HepG2 (cell line): ENCODE measurements around the gene ZNF23. TPM values are rescaled to one million over a fixed set of nuclear protein-coding genes. Genes with fewer than 3 reads are reported as not detected.

ENCODE experiments used
- ATAC-seq: fragments of 200-7000 bp; cut with Tn5 transposase; 3 replicates; pipeline ENCODE4 v1.9.1; 2020; ENCODE audit warnings: mild to moderate bottlenecking, moderate library complexity
- BruUV-seq: library from RNA; stranded (reverse); fragments of 400-500 nt; replicated peaks from 2 replicates; lab custom pipeline; 2021; lab: Mats Ljungman, UMichigan
- CTCF ChIA-PET: fragments of 300-600 bp; formaldehyde crosslinking; extraction: SDS; loops from one replicate; lab custom pipeline; 2021; ENCODE audit warnings: low total read pairs, inconsistent platforms, low intra/inter-chr PET ratio; lab: Yijun Ruan, JAX
- POLR2A ChIA-PET: fragments of 350-600 bp; sonication (Branson Sonifier 250); formaldehyde crosslinking; loops from one replicate; lab custom pipeline; 2020; ENCODE audit warnings: antibody characterized with exemption, inconsistent platforms; lab: Yijun Ruan, JAX
- DNase-seq: peaks from one replicate; pipeline ENCODE4 v3.0.0-alpha.2; 2015; ENCODE audit warnings: low spot score
- FAIRE-seq: peaks from 3 replicates; lab custom pipeline; 2011; peaks lifted over from hg19 to GRCh38; lab: Jason Lieb, UNC
- H2AFZ ChIP-seq: one replicate; pipeline ENCODE4 v1.6.1; 2011; ENCODE audit warnings: low read length, inconsistent platforms
- H3K27ac ChIP-seq: fragments of 300-600 bp; 3 replicates; pipeline ENCODE4 v1.8.0; 2011; ENCODE audit warnings: mixed run types, mild to moderate bottlenecking, mixed read lengths, low read length, inconsistent platforms; ENCODE audit not compliant: insufficient read depth; ENCODE audit errors: extremely low read length
- H3K27me3 ChIP-seq, 2 experiments: fragments of 200-600 bp in 1 of 2; 2 replicates in 1 of 2; 3 replicates in 1 of 2; pipeline versions ENCODE4 v1.6.0 to v1.8.0; 2011; ENCODE audit warnings: low read length in 2 of 2, mild to moderate bottlenecking in 2 of 2, moderate library complexity in 2 of 2, inconsistent platforms in 1 of 2; ENCODE audit not compliant: insufficient read depth in 2 of 2, control insufficient read depth in 1 of 2
- H3K36me3 ChIP-seq, 2 experiments: fragments of 200-600 bp in 1 of 2; replicated peaks in 1 of 2; 2 replicates in 1 of 2; 3 replicates in 1 of 2; pipeline versions ENCODE4 v1.5.1 to v1.8.0; 2011; ENCODE audit warnings: low read length in 2 of 2, inconsistent platforms in 1 of 2; ENCODE audit not compliant: insufficient read depth in 2 of 2, control insufficient read depth in 1 of 2
- H3K4me1 ChIP-seq: 2 replicates; pipeline ENCODE4 v1.5.1; 2012; ENCODE audit warnings: low read length, inconsistent platforms; ENCODE audit not compliant: insufficient read depth
- H3K4me2 ChIP-seq: 2 replicates; pipeline ENCODE4 v1.6.0; 2011; ENCODE audit warnings: low read depth, low read length, inconsistent platforms
- H3K4me3 ChIP-seq, 3 experiments: fragments of 200-600 bp in 1 of 3; sonication (generic), shearing (Covaris generic) in 1 of 3; replicated peaks in 1 of 3; 2 replicates each; pipeline ENCODE4 v1.5.1; 2011 to 2016; ENCODE audit warnings: low read length in 3 of 3, inconsistent platforms in 2 of 3, low read depth in 2 of 3, mild to moderate bottlenecking in 2 of 3, control low read depth in 1 of 3, mixed read lengths in 1 of 3; ENCODE audit not compliant: insufficient read depth in 1 of 3
- H3K79me2 ChIP-seq: one replicate; pipeline ENCODE4 v1.6.1; 2011; ENCODE audit warnings: low read length, inconsistent platforms; ENCODE audit not compliant: insufficient read depth
- H3K9ac ChIP-seq: 2 replicates; pipeline ENCODE4 v1.6.0; 2011; ENCODE audit warnings: mild to moderate bottlenecking, low read depth, low read length, inconsistent platforms; ENCODE audit not compliant: insufficient read depth
- H3K9me3 ChIP-seq: 2 replicates; pipeline ENCODE4 v1.5.1; 2012; ENCODE audit warnings: mild to moderate bottlenecking, low read length
- H4K20me1 ChIP-seq: 2 replicates; pipeline ENCODE4 v1.6.0; 2011; ENCODE audit warnings: inconsistent platforms, mild to moderate bottlenecking, low read length, moderate library complexity; ENCODE audit not compliant: insufficient read depth
- CBX1 ChIP-seq: IDR thresholded peaks from one replicate; pipeline ENCODE4 v1.6.1; 2016; ENCODE audit warnings: antibody characterized with exemption, low read depth
- ETV5 ChIP-seq: IDR thresholded peaks from 2 replicates; pipeline ENCODE4 v1.6.1; 2018; ENCODE audit warnings: missing biosample characterization, missing genetic modification reagents, inconsistent platforms, borderline replicate concordance
- KDM1A ChIP-seq: IDR thresholded peaks from 2 replicates; pipeline ENCODE4 v1.6.1; 2016; ENCODE audit warnings: missing compliant biosample characterization
- MED1 ChIP-seq: sonication (generic); formaldehyde crosslinking; IDR thresholded peaks from 2 replicates; pipeline ENCODE4 v1.4.0; 2020; ENCODE audit warnings: missing genetic modification reagents
- WGBS: methylation state at CpG from one replicate; pipeline ENCODE4 v1.1.6; 2017; ENCODE audit warnings: low lambda C conversion rate; 5-methylcytosine and 5-hydroxymethylcytosine counted together
- in situ Hi-C: cut with HindIII; loops from 2 replicates; pipeline ENCODE4 v1.10.0; 2017; ENCODE audit warnings: low pct_unique_long_range_greater_than_20kb; ENCODE audit not compliant: extremely low pct_ligation_motif_present
- intact Hi-C: fragments of 100-400 bp; cut with micrococcal nuclease; formaldehyde crosslinking; loops from one replicate; pipeline ENCODE4 v1.10.0; 2022; ENCODE audit not compliant: unreplicated experiment
- polyA plus RNA-seq, 8 experiments: library from polyadenylated mRNA; depleted of rRNA in 3 of 8; stranded (reverse) in 7 of 8; unstranded in 1 of 8; fragments of >200 nt; fragmentation: Illumina TruSeq in 4 of 8; extraction: Trizol in 4 of 8; gene quantifications; 2 replicates each; pipeline versions ENCODE4 v1.2.1 to v1.2.3, GENCODE V29; 2011 to 2016; ENCODE audit warnings: low read depth in 4 of 8, missing spikeins in 1 of 8, mixed read lengths in 1 of 8; ENCODE audit not compliant: insufficient read depth in 1 of 8
- total RNA-seq, 5 experiments: library from RNA; depleted of rRNA; stranded (reverse); fragments of >200 nt; fragmentation: Illumina TruSeq; extraction: Trizol; gene quantifications; 2 replicates each; pipeline ENCODE4 v1.2.3, GENCODE V29; 2016; ENCODE audit warnings: low read depth in 1 of 5
- TF ChIP-seq, protein P1 (sequence below): sonication (generic); formaldehyde crosslinking; IDR thresholded peaks from 2 replicates; pipeline ENCODE4 v1.8.1; 2023; ENCODE audit warnings: mild to moderate bottlenecking, missing genetic modification reagents

The ZNF23 gene
- total and polyA plus RNA-seq, 2 of the 13 experiments (the other 11 are each of a cell fraction or from before 2014, with no cell fraction given), result 8.6 to 12.2 TPM

DNA sequence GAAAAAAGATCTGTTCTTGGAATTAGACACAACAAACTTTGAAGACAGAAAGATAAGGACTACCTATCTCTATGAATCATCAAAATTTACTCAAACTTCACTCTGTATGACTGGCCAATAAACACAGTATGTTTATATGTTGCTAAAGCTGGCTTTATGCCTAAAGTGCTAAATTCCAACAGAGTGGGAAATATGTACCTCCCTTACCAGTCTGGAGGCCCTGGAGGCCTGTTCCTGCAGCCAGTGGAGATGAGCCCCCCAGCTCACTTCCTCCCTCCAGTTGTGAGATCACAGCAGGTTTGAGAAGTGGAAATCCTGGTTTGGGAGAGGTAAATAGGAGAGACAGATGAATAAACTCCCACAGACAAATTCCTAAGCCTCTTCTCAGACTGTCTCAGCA is 9.0 kb downstream of the ZNF23 start:
- Histone ChIP-seq H3K4me3 (no peak overlapping the region), H2AFZ (no peak overlapping the region), H3K27ac (no peak overlapping the region), H3K9ac (no peak overlapping the region), H3K4me2 (no peak overlapping the region), H3K4me1 (peaks cover 6% of the 10 kb centered on the region; the same call in 1 of the 2 replicates), H3K79me2 (no peaks in the 10 kb centered on the region), H3K27me3 (no peaks in the 10 kb centered on the region), H3K9me3 (no peaks in the 10 kb centered on the region), H3K36me3 (peaks cover 24 to 56% of the 10 kb centered on the region in 2 experiments), H4K20me1 (no peaks in the 10 kb centered on the region)
- CTCF ChIA-PET, result no interaction called here
- no peak for ATAC-seq
- POLR2A ChIA-PET, result no interaction called here
- intact Hi-C loops, result no loop called here
- no peak for TF ChIP-seq ETV5 (CRISPR knock-in tag)
- FAIRE-seq, result no peak
- DNase-seq, result no peak
- no TSS peak for BruUV-seq
- in situ Hi-C loops, result no loop called here

GRCh38 chr16:71449020-71449419 is 13.0 kb downstream of the ZNF23 start:
- H3K27me3 ChIP-seq, result no peaks in the 10 kb centered on the region
- no peaks in the 10 kb centered on the region for H3K9me3 ChIP-seq
- no peak for FAIRE-seq
- H3K4me2 ChIP-seq, result no peak overlapping the region
- no peak overlapping the region for H3K27ac ChIP-seq
- H4K20me1 ChIP-seq, result no peaks in the 10 kb centered on the region
- ChIA-PET POLR2A (no interaction called here), CTCF (no interaction called here)
- DNase-seq, result no peak
- H3K4me3 ChIP-seq, result no peak overlapping the region
- no peak for ATAC-seq
- H3K4me1 ChIP-seq, result peaks cover 6% of the 10 kb centered on the region; the same call in 1 of the 2 replicates
- H3K9ac ChIP-seq, result no peak overlapping the region
- H3K36me3 ChIP-seq, result peaks cover 16 to 48% of the 10 kb centered on the region in 2 experiments
- H2AFZ ChIP-seq, result no peak overlapping the region
- intact Hi-C loops (no loop called here), in situ Hi-C loops (loop anchor here (10.0 kb wide), 1 partner anchor 46 kb away; no protein-coding TSS in a partner anchor)
- BruUV-seq, result no TSS peak
- TF ChIP-seq KDM1A (CRISPR knock-in tag), result no peak
- no peak for TF ChIP-seq MED1 (CRISPR knock-in tag)
- TF ChIP-seq, protein P1, sequence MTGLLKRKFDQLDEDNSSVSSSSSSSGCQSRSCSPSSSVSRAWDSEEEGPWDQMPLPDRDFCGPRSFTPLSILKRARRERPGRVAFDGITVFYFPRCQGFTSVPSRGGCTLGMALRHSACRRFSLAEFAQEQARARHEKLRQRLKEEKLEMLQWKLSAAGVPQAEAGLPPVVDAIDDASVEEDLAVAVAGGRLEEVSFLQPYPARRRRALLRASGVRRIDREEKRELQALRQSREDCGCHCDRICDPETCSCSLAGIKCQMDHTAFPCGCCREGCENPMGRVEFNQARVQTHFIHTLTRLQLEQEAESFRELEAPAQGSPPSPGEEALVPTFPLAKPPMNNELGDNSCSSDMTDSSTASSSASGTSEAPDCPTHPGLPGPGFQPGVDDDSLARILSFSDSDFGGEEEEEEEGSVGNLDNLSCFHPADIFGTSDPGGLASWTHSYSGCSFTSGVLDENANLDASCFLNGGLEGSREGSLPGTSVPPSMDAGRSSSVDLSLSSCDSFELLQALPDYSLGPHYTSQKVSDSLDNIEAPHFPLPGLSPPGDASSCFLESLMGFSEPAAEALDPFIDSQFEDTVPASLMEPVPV (CRISPR knock-in tag), result no peak
- TF ChIP-seq CBX1, result no peak
- no peaks in the 10 kb centered on the region for H3K79me2 ChIP-seq
- WGBS, result 97% methylated on average over 3 of the region's 3 CpGs
